IMR-90 (cell line): ENCODE measurements around the gene IL4.

ENCODE experiments used
- BHLHE40 ChIP-seq: fragments of 150-350 bp; IDR thresholded peaks from 2 replicates; pipeline ENCODE4 v1.6.1; 2016; ENCODE audit warnings: mild to moderate bottlenecking, low read depth, low read length
- FOS ChIP-seq: fragments of 150-350 bp; IDR thresholded peaks from 2 replicates; pipeline ENCODE4 v1.6.1; 2016; ENCODE audit warnings: low read depth, low read length
- MAFK ChIP-seq: IDR thresholded peaks from 2 replicates; pipeline ENCODE4 v1.6.1; 2012; ENCODE audit warnings: low read depth, low read length, improper control_type of control experiment
- MAZ ChIP-seq: IDR thresholded peaks from 2 replicates; pipeline ENCODE4 v1.6.1; 2012; ENCODE audit warnings: low read depth, mild to moderate bottlenecking, low read length, improper control_type of control experiment, moderate library complexity, borderline replicate concordance
- MXI1 ChIP-seq: IDR thresholded peaks from 2 replicates; pipeline ENCODE4 v1.6.1; 2012; ENCODE audit warnings: low read depth, mild to moderate bottlenecking, low read length, moderate library complexity, borderline replicate concordance
- POLR2A ChIP-seq: IDR thresholded peaks from 2 replicates; pipeline ENCODE4 v1.6.1; 2012; ENCODE audit warnings: mild to moderate bottlenecking, low read depth, low read length
- RAD21 ChIP-seq: IDR thresholded peaks from 2 replicates; pipeline ENCODE4 v1.6.1; 2012; ENCODE audit warnings: low read length, improper control_type of control experiment
- RCOR1 ChIP-seq: IDR thresholded peaks from 2 replicates; pipeline ENCODE4 v1.6.1; 2012; ENCODE audit warnings: mild to moderate bottlenecking, low read length, improper control_type of control experiment; ENCODE audit not compliant: insufficient replicate concordance
- RFX5 ChIP-seq: IDR thresholded peaks from 2 replicates; pipeline ENCODE4 v1.8.0; 2012; ENCODE audit warnings: low read depth, mild to moderate bottlenecking, low read length, moderate library complexity
- SMC3 ChIP-seq: fragments of 150-350 bp; IDR thresholded peaks from 2 replicates; pipeline ENCODE4 v1.6.1; 2016; ENCODE audit warnings: low read depth, mild to moderate bottlenecking, antibody characterized with exemption, low read length, moderate library complexity
- TF ChIP-seq, protein P1 (sequence below): conservative IDR thresholded peaks from 2 replicates; pipeline ENCODE4 v1.5.1; 2012; ENCODE audit warnings: mild to moderate bottlenecking, low read depth, low read length, improper control_type of control experiment
- TF ChIP-seq, protein P2 (sequence below): fragments of 150-350 bp; IDR thresholded peaks from 2 replicates; pipeline ENCODE4 v1.6.1; 2017; ENCODE audit warnings: mild to moderate bottlenecking, antibody characterized with exemption, low read length, low read depth
- TF ChIP-seq, protein P3 (sequence below): fragments of 150-350 bp; IDR thresholded peaks from 2 replicates; pipeline ENCODE4 v1.6.1; 2016; ENCODE audit warnings: low read depth, mild to moderate bottlenecking, low read length, moderate library complexity, borderline replicate concordance

DNA sequence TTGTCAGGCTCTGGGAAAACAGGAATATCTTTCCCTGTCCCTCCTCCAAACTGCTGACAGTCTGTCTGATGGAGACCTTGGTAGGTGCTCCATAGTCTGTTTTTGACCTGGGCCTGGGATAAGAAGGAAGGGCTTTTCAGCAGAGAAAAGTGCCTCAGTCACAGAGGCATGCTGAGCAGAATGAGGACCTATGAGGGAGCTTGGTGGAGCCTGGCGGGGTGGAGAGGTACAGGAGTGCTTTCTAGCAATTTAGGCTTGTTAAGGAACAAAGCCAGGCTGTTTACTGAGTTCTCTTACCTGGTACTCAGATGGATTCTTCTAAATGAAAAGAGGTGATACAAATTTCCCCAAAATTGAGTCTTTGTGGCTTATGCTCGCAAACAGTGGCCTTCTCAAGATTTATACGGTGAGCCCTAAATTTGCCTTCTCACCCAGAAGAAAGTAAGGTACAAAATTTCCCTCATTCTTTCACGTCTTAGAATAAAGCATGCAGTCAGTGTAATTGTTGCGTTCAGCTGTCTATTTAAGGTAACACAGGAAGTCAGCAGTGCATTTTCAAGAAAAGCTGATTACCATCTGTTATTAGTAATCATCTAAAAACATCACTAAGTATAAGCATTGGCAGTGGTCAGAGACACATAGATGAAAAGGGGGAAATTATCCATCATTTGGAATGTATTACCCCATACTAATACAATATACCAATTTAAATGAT lies 44.4 kb upstream of the IL4 start:
- TF ChIP-seq, protein P1, sequence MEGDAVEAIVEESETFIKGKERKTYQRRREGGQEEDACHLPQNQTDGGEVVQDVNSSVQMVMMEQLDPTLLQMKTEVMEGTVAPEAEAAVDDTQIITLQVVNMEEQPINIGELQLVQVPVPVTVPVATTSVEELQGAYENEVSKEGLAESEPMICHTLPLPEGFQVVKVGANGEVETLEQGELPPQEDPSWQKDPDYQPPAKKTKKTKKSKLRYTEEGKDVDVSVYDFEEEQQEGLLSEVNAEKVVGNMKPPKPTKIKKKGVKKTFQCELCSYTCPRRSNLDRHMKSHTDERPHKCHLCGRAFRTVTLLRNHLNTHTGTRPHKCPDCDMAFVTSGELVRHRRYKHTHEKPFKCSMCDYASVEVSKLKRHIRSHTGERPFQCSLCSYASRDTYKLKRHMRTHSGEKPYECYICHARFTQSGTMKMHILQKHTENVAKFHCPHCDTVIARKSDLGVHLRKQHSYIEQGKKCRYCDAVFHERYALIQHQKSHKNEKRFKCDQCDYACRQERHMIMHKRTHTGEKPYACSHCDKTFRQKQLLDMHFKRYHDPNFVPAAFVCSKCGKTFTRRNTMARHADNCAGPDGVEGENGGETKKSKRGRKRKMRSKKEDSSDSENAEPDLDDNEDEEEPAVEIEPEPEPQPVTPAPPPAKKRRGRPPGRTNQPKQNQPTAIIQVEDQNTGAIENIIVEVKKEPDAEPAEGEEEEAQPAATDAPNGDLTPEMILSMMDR, result no peak
- TF ChIP-seq POLR2A (no peak), RAD21 (no peak), FOS (no peak), MXI1 (no peak), MAFK (no peak), BHLHE40 (no peak), RFX5 (no peak), SMC3 (no peak), MAZ (no peak), RCOR1 (no peak)
- TF ChIP-seq, protein P2, sequence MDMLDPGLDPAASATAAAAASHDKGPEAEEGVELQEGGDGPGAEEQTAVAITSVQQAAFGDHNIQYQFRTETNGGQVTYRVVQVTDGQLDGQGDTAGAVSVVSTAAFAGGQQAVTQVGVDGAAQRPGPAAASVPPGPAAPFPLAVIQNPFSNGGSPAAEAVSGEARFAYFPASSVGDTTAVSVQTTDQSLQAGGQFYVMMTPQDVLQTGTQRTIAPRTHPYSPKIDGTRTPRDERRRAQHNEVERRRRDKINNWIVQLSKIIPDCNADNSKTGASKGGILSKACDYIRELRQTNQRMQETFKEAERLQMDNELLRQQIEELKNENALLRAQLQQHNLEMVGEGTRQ, result no peak
- TF ChIP-seq, protein P3, sequence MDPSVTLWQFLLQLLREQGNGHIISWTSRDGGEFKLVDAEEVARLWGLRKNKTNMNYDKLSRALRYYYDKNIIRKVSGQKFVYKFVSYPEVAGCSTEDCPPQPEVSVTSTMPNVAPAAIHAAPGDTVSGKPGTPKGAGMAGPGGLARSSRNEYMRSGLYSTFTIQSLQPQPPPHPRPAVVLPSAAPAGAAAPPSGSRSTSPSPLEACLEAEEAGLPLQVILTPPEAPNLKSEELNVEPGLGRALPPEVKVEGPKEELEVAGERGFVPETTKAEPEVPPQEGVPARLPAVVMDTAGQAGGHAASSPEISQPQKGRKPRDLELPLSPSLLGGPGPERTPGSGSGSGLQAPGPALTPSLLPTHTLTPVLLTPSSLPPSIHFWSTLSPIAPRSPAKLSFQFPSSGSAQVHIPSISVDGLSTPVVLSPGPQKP, result no peak
